ENCODE measurements around the gene CLMN.

The CLMN gene

GRCh38 chr14:95191445-95192199 lies 128.1 kb downstream of the CLMN start:
- TF ChIP-seq, protein P1, sequence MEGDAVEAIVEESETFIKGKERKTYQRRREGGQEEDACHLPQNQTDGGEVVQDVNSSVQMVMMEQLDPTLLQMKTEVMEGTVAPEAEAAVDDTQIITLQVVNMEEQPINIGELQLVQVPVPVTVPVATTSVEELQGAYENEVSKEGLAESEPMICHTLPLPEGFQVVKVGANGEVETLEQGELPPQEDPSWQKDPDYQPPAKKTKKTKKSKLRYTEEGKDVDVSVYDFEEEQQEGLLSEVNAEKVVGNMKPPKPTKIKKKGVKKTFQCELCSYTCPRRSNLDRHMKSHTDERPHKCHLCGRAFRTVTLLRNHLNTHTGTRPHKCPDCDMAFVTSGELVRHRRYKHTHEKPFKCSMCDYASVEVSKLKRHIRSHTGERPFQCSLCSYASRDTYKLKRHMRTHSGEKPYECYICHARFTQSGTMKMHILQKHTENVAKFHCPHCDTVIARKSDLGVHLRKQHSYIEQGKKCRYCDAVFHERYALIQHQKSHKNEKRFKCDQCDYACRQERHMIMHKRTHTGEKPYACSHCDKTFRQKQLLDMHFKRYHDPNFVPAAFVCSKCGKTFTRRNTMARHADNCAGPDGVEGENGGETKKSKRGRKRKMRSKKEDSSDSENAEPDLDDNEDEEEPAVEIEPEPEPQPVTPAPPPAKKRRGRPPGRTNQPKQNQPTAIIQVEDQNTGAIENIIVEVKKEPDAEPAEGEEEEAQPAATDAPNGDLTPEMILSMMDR (IDR thresholded peaks at IDR 0.05): no peak
- Histone ChIP-seq H3K27me3 (no peaks in the 10 kb centered on the region), H3K9me3 (no peaks in the 10 kb centered on the region), H3K36me3 (peaks cover 0 to 28% (median 7%) of the 10 kb centered on the region in 3 donors), H3K27ac (no peak overlapping the region), H3K4me3 (no peak overlapping the region), H3K4me1 (no peaks in the 10 kb centered on the region)
- intact Hi-C loops (cut with DNase I; ENCODE audit: low total_unique reads): no loop called here
- no peak for DNase-seq

DNA sequence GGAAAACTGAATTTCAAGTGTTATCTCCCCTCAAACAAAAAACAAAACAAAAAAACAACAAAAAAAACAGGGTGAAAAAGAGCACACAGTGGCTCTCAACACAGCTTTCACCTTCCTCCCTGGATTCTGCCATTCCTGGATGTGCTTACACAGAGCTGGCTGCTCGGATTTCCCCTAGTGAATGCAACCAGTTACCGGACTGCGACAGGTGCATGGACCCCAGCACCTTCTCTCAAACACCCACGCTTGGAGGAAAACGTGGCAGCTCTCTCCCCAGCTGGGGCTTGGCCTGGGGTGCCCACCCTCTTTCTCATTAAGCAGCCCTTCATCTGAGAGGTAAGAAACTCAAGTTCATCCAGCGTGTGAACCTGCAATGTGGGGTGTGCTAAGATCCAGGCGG lies 128.9 kb downstream of the CLMN start:
- Histone ChIP-seq H3K9me3 (no peaks in the 10 kb centered on the region), H3K36me3 (peaks cover 0 to 28% (median 7%) of the 10 kb centered on the region in 3 donors), H3K27me3 (no peaks in the 10 kb centered on the region), H3K4me1 (no peaks in the 10 kb centered on the region), H3K4me3 (no peak overlapping the region), H3K27ac (no peak overlapping the region)
- TF ChIP-seq, protein P1 (IDR thresholded peaks at IDR 0.05): no peak
- intact Hi-C loops (cut with DNase I; ENCODE audit: low total_unique reads): no loop called here
- no peak for DNase-seq

- peaks cover 0 to under 1% (median 0%) of the 10 kb centered on the region in 4 donors for H3K4me1 ChIP-seq
- H3K27me3 ChIP-seq: no peaks in the 10 kb centered on the region
- H3K36me3 ChIP-seq: peaks cover 0 to 28% (median 7%) of the 10 kb centered on the region in 3 donors
- intact Hi-C loops (cut with DNase I; ENCODE audit: low total_unique reads): no loop called here
- TF ChIP-seq, protein P1 (IDR thresholded peaks at IDR 0.05): no peak
- no peak for DNase-seq
- no peaks in the 10 kb centered on the region for H3K9me3 ChIP-seq
- H3K27ac ChIP-seq: no peak overlapping the region
- no peak overlapping the region for H3K4me3 ChIP-seq
These were observed 129.3 kb downstream of the CLMN start for GRCh38 chr14:95190346-95190840.

GRCh38 chr14:95189367-95190132 lies 130.2 kb downstream of the CLMN start:
- H3K4me3 ChIP-seq: no peak overlapping the region
- H3K27ac ChIP-seq: no peak overlapping the region
- TF ChIP-seq, protein P1 (IDR thresholded peaks at IDR 0.05): no peak
- peaks cover 0 to 9% (median 4%) of the 10 kb centered on the region in 4 donors for H3K4me1 ChIP-seq
- intact Hi-C loops (cut with DNase I; ENCODE audit: low total_unique reads): no loop called here
- peaks cover 0 to 28% (median 7%) of the 10 kb centered on the region in 3 donors for H3K36me3 ChIP-seq
- H3K27me3 ChIP-seq: no peaks in the 10 kb centered on the region
- no peaks in the 10 kb centered on the region for H3K9me3 ChIP-seq
- DNase-seq: no peak

- Histone ChIP-seq H3K27ac (no peak overlapping the region), H3K36me3 (peaks cover 0 to 28% (median 7%) of the 10 kb centered on the region in 3 donors), H3K27me3 (no peaks in the 10 kb centered on the region), H3K4me1 (peaks cover 0 to 17% (median 5%) of the 10 kb centered on the region in 4 donors), H3K4me3 (no peak overlapping the region), H3K9me3 (no peaks in the 10 kb centered on the region)
- TF ChIP-seq, protein P1 (IDR thresholded peaks at IDR 0.05): no peak
- intact Hi-C loops (cut with DNase I; ENCODE audit: low total_unique reads): no loop called here
- no peak for DNase-seq
These were observed 131.3 kb downstream of the CLMN start for GRCh38 chr14:95188380-95188779.

All from tibial artery (tissue), 4 donors.